Trophoblast cell (in vitro differentiated cells and primary cell): ENCODE data around the gene LRP1-AS.

Source experiments
- DNase-seq, 2 donors: peaks; one replicate each; pipeline ENCODE4 v3.0.0-alpha.2; 2016
- H2AFZ ChIP-seq: 2 replicates; pipeline ENCODE4 v1.6.1; 2013; ENCODE audit warnings: low read length, moderate library complexity, mild to moderate bottlenecking; ENCODE audit not compliant: insufficient read depth, poor library complexity
- H2AK5ac ChIP-seq: 2 replicates; pipeline ENCODE4 v1.6.1; 2013; ENCODE audit warnings: mild to moderate bottlenecking, low read length
- H2BK120ac ChIP-seq: 2 replicates; pipeline ENCODE4 v1.6.1; 2013; ENCODE audit warnings: low read length, mild to moderate bottlenecking, moderate library complexity; ENCODE audit not compliant: insufficient read depth, poor library complexity
- H2BK12ac ChIP-seq: 2 replicates; pipeline ENCODE4 v1.6.1; 2013; ENCODE audit warnings: mild to moderate bottlenecking, low read length, moderate library complexity
- H2BK5ac ChIP-seq: 2 replicates; pipeline ENCODE4 v1.6.1; 2013; ENCODE audit warnings: low read length, low read depth, moderate library complexity, mild to moderate bottlenecking; ENCODE audit not compliant: poor library complexity
- H3K14ac ChIP-seq: 2 replicates; pipeline ENCODE4 v1.6.1; 2013; ENCODE audit warnings: mild to moderate bottlenecking, low read length
- H3K18ac ChIP-seq: 2 replicates; pipeline ENCODE4 v1.6.1; 2013; ENCODE audit warnings: mild to moderate bottlenecking, low read length
- H3K23ac ChIP-seq: 2 replicates; pipeline ENCODE4 v1.6.1; 2013; ENCODE audit warnings: low read length
- H3K27ac ChIP-seq: 2 replicates; pipeline ENCODE4 v1.5.1; 2013; ENCODE audit warnings: low read depth, mild to moderate bottlenecking, inconsistent platforms, low read length, moderate library complexity
- H3K27me3 ChIP-seq: 2 replicates; pipeline ENCODE4 v1.6.1; 2013; ENCODE audit warnings: inconsistent platforms, mild to moderate bottlenecking, low read length, moderate library complexity; ENCODE audit not compliant: insufficient read depth
- H3K36me3 ChIP-seq, 2 experiments: 1 replicate in 1 of 2; 2 replicates in 1 of 2; pipeline ENCODE4 v1.6.1; 2013; ENCODE audit warnings: low read length in 2 of 2, mild to moderate bottlenecking in 2 of 2, moderate library complexity in 1 of 2; ENCODE audit not compliant: insufficient read depth in 2 of 2, control insufficient read depth in 1 of 2
- H3K4ac ChIP-seq: 2 replicates; pipeline ENCODE4 v1.6.1; 2013; ENCODE audit warnings: low read depth, mild to moderate bottlenecking, low read length, moderate library complexity
- H3K4me1 ChIP-seq, 2 experiments: 1 replicate in 1 of 2; 2 replicates in 1 of 2; pipeline ENCODE4 v1.6.1; 2013; ENCODE audit warnings: low read length in 2 of 2, mild to moderate bottlenecking in 2 of 2, moderate library complexity in 1 of 2; ENCODE audit not compliant: insufficient read depth in 2 of 2, control insufficient read depth in 1 of 2
- H3K4me2 ChIP-seq: 2 replicates; pipeline ENCODE4 v1.6.1; 2013; ENCODE audit warnings: inconsistent platforms, mild to moderate bottlenecking, low read length, moderate library complexity
- H3K4me3 ChIP-seq: 2 replicates; pipeline ENCODE4 v1.5.1; 2013; ENCODE audit warnings: mild to moderate bottlenecking, low read depth, low read length, inconsistent platforms
- H3K79me1 ChIP-seq: one replicate; pipeline ENCODE4 v1.6.1; 2013; ENCODE audit warnings: low read length
- H3K79me2 ChIP-seq: 2 replicates; pipeline ENCODE4 v1.6.1; 2013; ENCODE audit warnings: low read length, mild to moderate bottlenecking; ENCODE audit not compliant: control insufficient read depth, insufficient read depth, poor library complexity
- H3K9ac ChIP-seq: 2 replicates; pipeline ENCODE4 v1.6.1; 2013; ENCODE audit warnings: mild to moderate bottlenecking, low read length
- H3K9me3 ChIP-seq: 2 replicates; pipeline ENCODE4 v1.6.1; 2013; ENCODE audit warnings: low read depth, mild to moderate bottlenecking, control low read depth, inconsistent platforms, low read length; ENCODE audit not compliant: insufficient read depth
- H4K12ac ChIP-seq: 2 replicates; pipeline ENCODE4 v1.6.1; 2013; ENCODE audit warnings: low read depth, mild to moderate bottlenecking, low read length, moderate library complexity
- H4K8ac ChIP-seq: 2 replicates; pipeline ENCODE4 v1.6.1; 2013; ENCODE audit warnings: low read depth, mild to moderate bottlenecking, low read length, moderate library complexity
- H4K91ac ChIP-seq: one replicate; pipeline ENCODE4 v1.6.1; 2013; ENCODE audit warnings: low read depth, mild to moderate bottlenecking, low read length, moderate library complexity
- WGBS: extraction: QIAGEN DNeasy Blood & Tissue Kit; methylation state at CpG from one replicate; pipeline ENCODE4 v1.1.7; 2013; ENCODE audit warnings: missing lambda C conversion rate; ENCODE audit not compliant: insufficient read length, insufficient coverage; ENCODE audit errors: extremely low coverage; 5-methylcytosine and 5-hydroxymethylcytosine counted together

Gene LRP1-AS

DNA sequence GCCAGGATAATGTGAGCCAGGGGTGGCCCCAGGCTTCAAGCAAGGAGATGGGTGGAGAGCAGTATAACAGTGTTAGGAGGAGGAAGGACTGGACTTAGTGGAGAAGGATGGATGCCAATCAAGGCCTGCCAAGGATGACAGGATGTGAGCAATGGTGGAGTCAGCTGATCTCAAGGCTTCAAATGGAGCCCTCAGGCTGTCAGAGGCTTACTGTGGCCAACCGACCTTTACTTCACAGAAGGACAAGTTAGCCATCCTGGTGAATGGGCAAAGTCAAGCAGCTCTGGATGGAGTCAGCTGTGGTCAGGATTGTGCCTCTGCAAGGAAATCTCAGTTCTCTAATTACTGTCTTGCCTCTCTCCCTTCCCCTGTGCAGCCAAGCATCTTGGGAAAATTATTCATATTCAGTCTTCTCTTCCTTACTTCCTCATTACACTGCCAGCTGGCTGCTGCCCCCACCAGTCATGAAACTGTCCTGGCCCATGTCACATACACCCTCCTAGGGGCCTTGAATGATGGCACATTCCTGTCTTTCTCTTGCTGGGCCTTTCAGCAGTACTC is 28.6 kb downstream of the LRP1-AS start:
- no peak overlapping the region for H3K4me3 ChIP-seq
- H3K18ac ChIP-seq = no peak overlapping the region
- no peaks in the 10 kb centered on the region for H3K9me3 ChIP-seq
- H3K36me3 ChIP-seq = no peaks in the 10 kb centered on the region
- no peaks in the 10 kb centered on the region for H3K79me2 ChIP-seq
- no peak overlapping the region for H3K23ac ChIP-seq
- peak in 1 of 2 donors; percentile 26 for DNase-seq
- H2BK120ac ChIP-seq = no peak overlapping the region
- H2AK5ac ChIP-seq = no peak overlapping the region
- H3K27ac ChIP-seq = no peak overlapping the region
- no peak overlapping the region for H2AFZ ChIP-seq
- H3K27me3 ChIP-seq = no peaks in the 10 kb centered on the region
- no peak overlapping the region for H4K12ac ChIP-seq
- no CpG with 5 or more reads among the region's 1 CpG for WGBS
- no peak overlapping the region for H4K91ac ChIP-seq
- H3K4ac ChIP-seq = no peak overlapping the region
- no peak overlapping the region for H3K9ac ChIP-seq
- no peak overlapping the region for H3K14ac ChIP-seq
- H2BK5ac ChIP-seq = no peak overlapping the region
- H2BK12ac ChIP-seq = no peak overlapping the region
- no peak overlapping the region for H4K8ac ChIP-seq
- H3K4me1 ChIP-seq = no peaks in the 10 kb centered on the region
- H3K4me2 ChIP-seq = no peak overlapping the region
- H3K79me1 ChIP-seq = no peaks in the 10 kb centered on the region

DNA sequence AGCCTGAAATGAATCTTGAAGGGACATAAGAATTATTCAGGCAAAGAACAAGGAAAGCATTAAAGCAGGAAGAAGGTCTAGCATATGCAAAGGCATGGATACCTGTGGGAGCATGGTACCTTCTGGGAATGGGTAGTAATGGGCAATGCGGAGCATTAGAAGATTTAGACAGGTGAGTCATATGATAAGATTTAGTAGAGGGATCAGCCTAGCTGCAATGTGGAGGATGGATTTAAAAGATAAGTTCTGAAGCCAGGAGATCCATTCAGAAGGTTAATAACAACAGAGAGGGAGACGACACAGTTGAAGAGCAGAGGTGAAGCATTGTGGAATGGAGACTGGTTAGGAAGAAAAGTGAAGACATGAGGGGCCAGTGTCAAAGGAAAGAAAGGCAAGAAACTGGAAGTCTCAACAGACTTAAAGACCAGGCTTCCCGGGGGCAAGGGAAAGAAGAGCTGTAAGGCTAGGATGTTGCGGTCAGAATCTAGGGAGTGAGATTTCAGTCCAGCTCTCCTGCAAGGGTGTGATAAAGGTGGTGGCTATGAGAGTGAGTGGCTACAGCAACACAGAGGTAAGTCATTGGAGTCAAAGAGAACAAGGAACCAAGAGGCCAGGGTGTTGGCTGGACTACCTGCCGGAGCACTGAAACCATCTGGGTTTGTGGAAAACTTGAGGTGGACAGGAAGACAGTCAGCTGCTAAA is 30.7 kb downstream of the LRP1-AS start:
- no peak overlapping the region for H3K23ac ChIP-seq
- H2BK12ac ChIP-seq = no peak overlapping the region
- peaks cover 2% of the 10 kb centered on the region for H3K79me1 ChIP-seq
- H3K79me2 ChIP-seq = no peaks in the 10 kb centered on the region
- no peak overlapping the region for H2BK120ac ChIP-seq
- no peak overlapping the region for H3K18ac ChIP-seq
- H4K8ac ChIP-seq = no peak overlapping the region
- H3K4me1 ChIP-seq = no peaks in the 10 kb centered on the region
- H3K27me3 ChIP-seq = no peaks in the 10 kb centered on the region
- H3K9me3 ChIP-seq = no peaks in the 10 kb centered on the region
- no peak overlapping the region for H3K4me2 ChIP-seq
- no peak overlapping the region for H3K9ac ChIP-seq
- H2AK5ac ChIP-seq = no peak overlapping the region
- no peak overlapping the region for H2AFZ ChIP-seq
- H4K91ac ChIP-seq = no peak overlapping the region
- H3K4ac ChIP-seq = no peak overlapping the region
- H3K4me3 ChIP-seq = no peak overlapping the region
- no peak overlapping the region for H3K14ac ChIP-seq
- no CpG with 5 or more reads among the region's 5 CpGs for WGBS
- no peak overlapping the region for H4K12ac ChIP-seq
- no peaks in the 10 kb centered on the region for H3K36me3 ChIP-seq
- no peak overlapping the region for H2BK5ac ChIP-seq
- DNase-seq = no peak
- no peak overlapping the region for H3K27ac ChIP-seq

GRCh38 chr12:57112492-57113294 is 34.7 kb downstream of the LRP1-AS start:
- Histone ChIP-seq H3K4ac (no peak overlapping the region), H2AFZ (no peak overlapping the region), H3K4me1 (peaks cover 8% of the 10 kb centered on the region in 2 experiments), H4K8ac (no peak overlapping the region), H3K14ac (no peak overlapping the region), H3K27ac (peak overlapping the region; percentile 96), H3K4me3 (peak overlapping the region; percentile 11), H2AK5ac (no peak overlapping the region), H3K23ac (no peak overlapping the region), H3K79me2 (peaks cover 12% of the 10 kb centered on the region), H3K18ac (no peak overlapping the region), H2BK120ac (no peak overlapping the region), H3K27me3 (no peaks in the 10 kb centered on the region), H4K12ac (no peak overlapping the region), H4K91ac (no peak overlapping the region), H3K79me1 (peaks cover 20% of the 10 kb centered on the region), H3K36me3 (peaks cover 6% of the 10 kb centered on the region in 2 experiments), H3K9ac (no peak overlapping the region), H3K4me2 (peak overlapping the region; percentile 64), H2BK12ac (no peak overlapping the region), H2BK5ac (no peak overlapping the region), H3K9me3 (no peaks in the 10 kb centered on the region)
- no peak for DNase-seq
- WGBS = no CpG with 5 or more reads among the region's 9 CpGs

- Histone ChIP-seq H3K27me3 (no peaks in the 10 kb centered on the region), H3K4me2 (peak within 1 kb of the TSS; percentile 64), H2BK12ac (peak within 1 kb of the TSS; percentile 61), H3K4me3 (peak within 1 kb of the TSS; percentile 70), H3K79me2 (peaks cover 12% of the 10 kb centered on the region), H3K14ac (peak within 1 kb of the TSS; percentile 93), H3K4me1 (peaks cover 8% of the 10 kb centered on the region in 2 experiments), H3K79me1 (peaks cover 20% of the 10 kb centered on the region), H2AK5ac (peak within 1 kb of the TSS; percentile 66), H2AFZ (peak within 1 kb of the TSS; percentile 21), H4K12ac (peak within 1 kb of the TSS; percentile 96), H3K27ac (peak within 1 kb of the TSS; percentile 96), H3K18ac (peak within 1 kb of the TSS; percentile 90), H3K36me3 (peaks cover 15 to 21% of the 10 kb centered on the region in 2 experiments), H3K4ac (peak within 1 kb of the TSS; percentile 98), H3K9ac (peak within 1 kb of the TSS; percentile 75), H3K9me3 (no peaks in the 10 kb centered on the region), H2BK5ac (peak within 1 kb of the TSS; percentile 88), H3K23ac (no peak within 1 kb of the TSS), H2BK120ac (peak within 1 kb of the TSS; percentile 65), H4K91ac (peak within 1 kb of the TSS; percentile 97), H4K8ac (peak within 1 kb of the TSS; percentile 84)
- peak; percentile 86 for DNase-seq
- WGBS = no CpG with 5 or more reads among the region's 13 CpGs
Observed at GRCh38 chr12:57111031-57111734, 36.2 kb downstream of the LRP1-AS start, which contains the start of gene STAT6. Gene STAT6 (minus strand): TSS chr12:57111362. CDS start chr12:57108278, 3,084 bp downstream.
